Stomach (tissue), 9 donors: ENCODE data around the gene GSTM2. TPM values are rescaled to one million over a fixed set of nuclear protein-coding genes. Genes with fewer than 3 reads are reported as not detected.

Source experiments
- DNase-seq, 2 donors: peaks; one replicate each; pipeline versions ENCODE4 v3.0.0 to v3.0.0-alpha.2; 2013 to 2019
- H3K27ac ChIP-seq, 5 donors: fragments of 200-600 bp in 4 of 5; sonication (generic) in 4 of 5; one replicate each; pipeline ENCODE4 v1.5.1; 2013 to 2019; ENCODE audit warnings: mild to moderate bottlenecking in 1 of 5, moderate library complexity in 1 of 5
- H3K27me3 ChIP-seq, 3 donors: fragments of 200-600 bp; sonication (generic); one replicate each; pipeline ENCODE4 v1.5.1; 2017 to 2019; ENCODE audit warnings: mixed run types in 1 of 3
- H3K36me3 ChIP-seq, 4 donors: fragments of 200-600 bp; sonication (generic); 1 replicate in 3 of 4; 2 replicates in 1 of 4; pipeline ENCODE4 v1.5.1; 2016 to 2019
- H3K4me1 ChIP-seq, 4 donors: fragments of 200-600 bp; sonication (generic); one replicate each; pipeline ENCODE4 v1.5.1; 2016 to 2019
- H3K4me3 ChIP-seq, 4 donors: fragments of 200-600 bp; sonication (generic) in 3 of 4; one replicate each; pipeline ENCODE4 v1.5.1; 2016 to 2019; ENCODE audit warnings: mild to moderate bottlenecking in 1 of 4
- H3K9me3 ChIP-seq, 4 donors: fragments of 200-600 bp; sonication (generic); one replicate each; pipeline ENCODE4 v1.5.1; 2016 to 2019
- EP300 ChIP-seq: sonication (generic); formaldehyde crosslinking; IDR thresholded peaks from one replicate; pipeline ENCODE4 v1.6.1; 2017; ENCODE audit warnings: antibody characterized with exemption
- POLR2A ChIP-seq, 4 donors: fragments of 450-650 bp; IDR thresholded peaks; one replicate each; pipeline ENCODE4 v1.6.1; 2016; ENCODE audit warnings: antibody characterized with exemption in 4 of 4, control low read depth in 2 of 4, mild to moderate bottlenecking in 1 of 4, moderate library complexity in 1 of 4
- POLR2AphosphoS5 ChIP-seq, 3 donors: sonication (generic); formaldehyde crosslinking; IDR thresholded peaks; one replicate each; pipeline ENCODE4 v1.6.1; 2016; ENCODE audit warnings: antibody characterized with exemption in 3 of 3
- WGBS, 5 donors: extraction: QIAGEN DNeasy Blood & Tissue Kit in 3 of 5; methylation state at CpG; one replicate each; pipeline versions ENCODE4 v1.1.5 to v1.1.7; 2013 to 2018; 5-methylcytosine and 5-hydroxymethylcytosine counted together
- intact Hi-C: fragments of 100-400 bp; cut with DNase I; formaldehyde crosslinking; loops from one replicate; pipeline ENCODE4 v1.15.1; 2023; ENCODE audit warnings: low total_unique reads
- polyA plus RNA-seq, 3 donors: library from polyadenylated mRNA; stranded (reverse); fragments of 200-250 nt; gene quantifications; one replicate each; pipeline ENCODE4 v1.2.3, GENCODE V29; 2013
- total RNA-seq, 5 donors: library from RNA; depleted of rRNA; stranded (reverse); fragments of >200 nt; gene quantifications; one replicate each; pipeline versions ENCODE4 v1.1.0 to v1.2.3, GENCODE V29; 2014 to 2016
- TF ChIP-seq, protein P1 (sequence below), 7 experiments: fragments of 450-650 bp in 4 of 7; fragments of 200-600 bp in 3 of 7; sonication (generic) in 3 of 7; IDR thresholded peaks; one replicate each; pipeline ENCODE4 v1.5.1; 2016 to 2019; ENCODE audit warnings: antibody characterized with exemption in 7 of 7, control low read depth in 2 of 7, mild to moderate bottlenecking in 1 of 7
- donor health status: healthy with polysubstance abuse.
- donor health status: Bipolar disorder and iron deficiency.
- donor health status: healthy.

Gene GSTM2
- total and polyA plus RNA-seq, 8 donors, result 22.3 to 219 (median 124) TPM

DNA sequence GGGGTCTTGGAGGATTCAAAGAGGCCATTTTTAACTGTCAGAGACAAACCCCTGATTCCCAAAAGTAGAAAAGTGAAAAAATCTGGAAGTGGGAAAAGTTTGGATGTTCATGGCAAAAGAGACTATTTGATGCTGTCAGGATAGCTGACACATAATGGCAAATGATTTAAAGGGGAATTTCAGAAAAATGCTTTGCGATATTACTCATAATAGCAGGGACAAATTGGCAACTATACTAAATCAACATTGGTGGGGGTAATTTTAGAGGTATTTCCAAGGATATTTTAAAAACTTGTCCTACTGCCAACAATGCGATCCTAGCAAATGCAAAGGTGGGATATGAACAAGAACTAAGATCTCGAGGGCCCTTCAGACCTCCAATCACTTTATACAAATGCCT, 17.2 kb upstream of the GSTM2 start:
- H3K27ac ChIP-seq, result no peak overlapping the region
- H3K4me1 ChIP-seq, result peaks cover 6 to 13% (median 11%) of the 10 kb centered on the region in 4 donors
- no peaks in the 10 kb centered on the region for H3K36me3 ChIP-seq
- DNase-seq, result no peak
- intact Hi-C loops, result no loop called here
- 90 to 93% (median 92%) methylated on average over 3 of the region's 3 CpGs for WGBS, 5 donors
- H3K4me3 ChIP-seq, result no peak overlapping the region
- H3K27me3 ChIP-seq, result no peaks in the 10 kb centered on the region
- TF ChIP-seq POLR2AphosphoS5 (IDR thresholded peaks at IDR 0.05), result no peak
- TF ChIP-seq, protein P1, sequence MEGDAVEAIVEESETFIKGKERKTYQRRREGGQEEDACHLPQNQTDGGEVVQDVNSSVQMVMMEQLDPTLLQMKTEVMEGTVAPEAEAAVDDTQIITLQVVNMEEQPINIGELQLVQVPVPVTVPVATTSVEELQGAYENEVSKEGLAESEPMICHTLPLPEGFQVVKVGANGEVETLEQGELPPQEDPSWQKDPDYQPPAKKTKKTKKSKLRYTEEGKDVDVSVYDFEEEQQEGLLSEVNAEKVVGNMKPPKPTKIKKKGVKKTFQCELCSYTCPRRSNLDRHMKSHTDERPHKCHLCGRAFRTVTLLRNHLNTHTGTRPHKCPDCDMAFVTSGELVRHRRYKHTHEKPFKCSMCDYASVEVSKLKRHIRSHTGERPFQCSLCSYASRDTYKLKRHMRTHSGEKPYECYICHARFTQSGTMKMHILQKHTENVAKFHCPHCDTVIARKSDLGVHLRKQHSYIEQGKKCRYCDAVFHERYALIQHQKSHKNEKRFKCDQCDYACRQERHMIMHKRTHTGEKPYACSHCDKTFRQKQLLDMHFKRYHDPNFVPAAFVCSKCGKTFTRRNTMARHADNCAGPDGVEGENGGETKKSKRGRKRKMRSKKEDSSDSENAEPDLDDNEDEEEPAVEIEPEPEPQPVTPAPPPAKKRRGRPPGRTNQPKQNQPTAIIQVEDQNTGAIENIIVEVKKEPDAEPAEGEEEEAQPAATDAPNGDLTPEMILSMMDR (IDR thresholded peaks at IDR 0.05), result no peak
- no peaks in the 10 kb centered on the region for H3K9me3 ChIP-seq

DNA sequence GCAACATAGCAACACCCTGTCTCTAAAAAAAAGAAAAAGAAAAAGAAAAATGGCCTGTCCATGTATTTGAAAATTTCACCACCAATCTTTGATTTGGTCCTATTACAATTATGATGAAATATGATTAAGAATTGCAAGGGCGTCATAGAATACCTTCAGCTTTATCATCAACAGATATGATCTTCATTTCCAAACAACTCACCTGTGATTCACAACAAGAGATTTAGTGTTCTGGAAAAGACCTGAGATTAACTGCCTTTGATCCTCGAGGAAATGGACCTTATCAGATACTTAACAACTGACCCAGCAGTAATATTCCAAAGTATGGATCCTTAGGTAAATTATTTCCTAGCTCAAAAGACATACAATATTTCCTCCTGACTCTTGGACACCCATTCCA, 15.5 kb upstream of the GSTM2 start:
- Histone ChIP-seq H3K27ac (no peak overlapping the region), H3K36me3 (peaks cover 0 to 3% (median 0%) of the 10 kb centered on the region in 4 donors), H3K4me3 (no peak overlapping the region), H3K4me1 (peaks cover 12 to 27% (median 20%) of the 10 kb centered on the region in 4 donors), H3K27me3 (no peaks in the 10 kb centered on the region), H3K9me3 (no peaks in the 10 kb centered on the region)
- DNase-seq, result no peak
- intact Hi-C loops, result no loop called here
- peak in 1 of 3 donors; percentile 12 for TF ChIP-seq POLR2AphosphoS5 (IDR thresholded peaks at IDR 0.05)
- TF ChIP-seq, protein P1 (IDR thresholded peaks at IDR 0.05), result no peak
- WGBS, 5 donors, result 32 to 57% (median 35%) methylated on average over 2 of the region's 2 CpGs

DNA sequence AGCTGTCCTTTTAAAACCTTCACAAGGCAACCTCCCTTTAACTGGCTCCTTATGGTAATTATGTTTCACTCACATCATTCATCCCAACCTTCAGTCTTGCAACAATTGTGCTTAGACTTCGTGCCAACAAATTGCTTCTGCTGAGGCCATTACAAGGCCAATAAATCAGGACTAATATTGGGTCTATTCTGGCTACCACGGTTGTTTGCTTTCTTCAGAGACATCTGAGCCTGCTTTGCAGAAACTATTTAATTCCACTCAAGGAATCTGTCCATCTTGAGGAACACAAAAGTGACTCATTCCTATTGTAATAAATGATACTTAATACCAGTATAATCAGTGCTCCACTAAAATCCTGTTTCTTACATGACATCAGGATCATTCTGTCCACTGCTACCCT, 14.6 kb upstream of the GSTM2 start:
- no peak for TF ChIP-seq POLR2A (IDR thresholded peaks at IDR 0.05)
- TF ChIP-seq EP300, result no peak
- TF ChIP-seq, protein P1 (IDR thresholded peaks at IDR 0.05), result no peak
- TF ChIP-seq POLR2AphosphoS5 (IDR thresholded peaks at IDR 0.05), result no peak
- Histone ChIP-seq H3K27ac (no peak overlapping the region), H3K27me3 (no peaks in the 10 kb centered on the region), H3K4me1 (peaks cover 12 to 35% (median 20%) of the 10 kb centered on the region in 4 donors), H3K36me3 (peaks cover 0 to 11% (median under 1%) of the 10 kb centered on the region in 4 donors), H3K9me3 (no peaks in the 10 kb centered on the region), H3K4me3 (no peak overlapping the region)
- 62 to 82% (median 78%) methylated on average over 2 of the region's 2 CpGs for WGBS, 5 donors
- DNase-seq, result no peak
- intact Hi-C loops, result no loop called here

DNA sequence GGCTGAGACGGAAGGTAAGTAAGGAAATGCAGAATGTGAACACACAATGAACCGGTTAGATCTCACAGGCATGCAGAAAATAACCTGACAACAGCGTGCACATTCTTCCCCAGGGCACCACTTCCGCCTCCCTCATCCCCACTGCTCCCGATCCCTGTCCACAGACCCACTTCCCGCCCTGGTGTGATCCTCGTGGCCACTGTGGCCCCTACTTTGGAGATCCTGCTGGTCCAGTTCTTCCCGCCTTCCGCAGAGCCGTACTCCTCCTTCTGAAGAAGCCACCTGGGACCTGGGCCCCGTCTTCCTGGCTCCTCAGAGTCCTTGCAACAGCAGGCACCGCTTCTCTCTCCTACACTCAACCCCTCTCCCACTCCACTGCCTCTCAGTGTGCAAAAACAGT, 13.3 kb upstream of the GSTM2 start:
- peaks cover 12 to 40% (median 20%) of the 10 kb centered on the region in 4 donors for H3K4me1 ChIP-seq
- 88 to 94% (median 90%) methylated on average over 12 of the region's 12 CpGs for WGBS, 5 donors
- no peaks in the 10 kb centered on the region for H3K9me3 ChIP-seq
- intact Hi-C loops, result no loop called here
- no peaks in the 10 kb centered on the region for H3K27me3 ChIP-seq
- no peak overlapping the region for H3K4me3 ChIP-seq
- no peak for DNase-seq
- H3K27ac ChIP-seq, result no peak overlapping the region
- TF ChIP-seq POLR2A (IDR thresholded peaks at IDR 0.05) (no peak), EP300 (no peak), POLR2AphosphoS5 (IDR thresholded peaks at IDR 0.05) (no peak)
- TF ChIP-seq, protein P1 (IDR thresholded peaks at IDR 0.05), result no peak
- peaks cover 0 to 23% (median 9%) of the 10 kb centered on the region in 4 donors for H3K36me3 ChIP-seq
